GM19372 (cell line): ENCODE measurements around the gene IQCB1.
"Not testable (repeated sequence)": the region's sequence is repeated elsewhere in the genome, so short reads cannot be mapped to it uniquely, and the experiment has no call there.

Experiments
- ATAC-seq: cut with Tn5 transposase; IDR thresholded peaks from one replicate; pipeline ENCODE4 v1.9.1; 2021; ENCODE audit warnings: mild to moderate bottlenecking, low read depth, moderate library complexity; ENCODE audit not compliant: unreplicated experiment

The IQCB1 gene

GRCh38 chr3:121749276-121750086, 85.4 kb downstream of the IQCB1 start, which contains the start of gene GOLGB1:
Gene GOLGB1, minus strand, starts transcription at chr3:121749741. Its CDS starts 18,770 bp downstream, at chr3:121730971.
- peak; percentile 95 for ATAC-seq

DNA sequence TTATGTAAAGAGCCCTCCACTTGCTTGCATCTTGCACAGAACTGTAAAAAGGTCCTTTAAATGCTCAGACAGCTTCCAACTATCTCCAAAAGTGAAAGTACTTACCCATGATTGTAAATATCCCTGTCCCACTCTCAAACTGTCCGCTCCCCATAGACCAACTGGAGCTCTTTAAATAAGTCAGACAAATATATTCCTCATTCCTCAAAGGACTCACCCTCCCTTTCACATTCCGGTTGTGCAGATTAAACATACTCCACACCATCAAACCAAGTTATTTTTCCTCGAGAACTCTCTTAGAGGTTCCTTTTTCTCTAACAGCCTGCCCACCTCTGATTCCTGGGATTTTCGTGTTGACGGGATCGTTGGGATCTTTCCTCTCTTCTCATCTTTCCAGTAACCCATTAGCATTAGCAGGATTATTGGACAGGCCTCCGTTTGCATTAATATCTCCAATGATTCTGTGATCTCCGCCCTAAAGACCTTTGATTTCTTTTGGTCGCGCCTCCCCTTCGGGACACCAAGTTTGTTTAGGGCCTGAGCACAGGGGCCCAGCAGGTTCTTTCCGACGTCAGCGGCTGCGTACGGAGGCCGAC, 86.1 kb downstream of the IQCB1 start:
- ATAC-seq = no peak

DNA sequence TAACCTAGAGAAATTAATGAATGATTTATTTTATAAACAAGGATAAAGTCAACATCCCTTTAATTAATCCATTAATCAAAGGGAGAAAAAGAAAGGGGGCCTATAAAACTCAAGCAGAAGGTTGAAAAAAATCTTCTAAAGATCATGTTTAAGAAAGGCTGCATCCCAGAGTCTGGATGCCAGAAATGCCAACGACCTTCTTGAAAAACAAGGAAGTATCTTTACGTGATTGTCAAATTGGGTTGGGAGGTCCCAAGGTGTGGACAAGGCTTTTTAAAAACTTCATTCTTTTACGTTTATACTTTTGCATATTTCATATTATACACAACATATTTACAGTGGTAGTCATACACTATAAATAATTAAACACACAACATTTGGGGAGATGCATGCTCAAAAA, 86.9 kb downstream of the IQCB1 start:
- ATAC-seq = no peak

DNA sequence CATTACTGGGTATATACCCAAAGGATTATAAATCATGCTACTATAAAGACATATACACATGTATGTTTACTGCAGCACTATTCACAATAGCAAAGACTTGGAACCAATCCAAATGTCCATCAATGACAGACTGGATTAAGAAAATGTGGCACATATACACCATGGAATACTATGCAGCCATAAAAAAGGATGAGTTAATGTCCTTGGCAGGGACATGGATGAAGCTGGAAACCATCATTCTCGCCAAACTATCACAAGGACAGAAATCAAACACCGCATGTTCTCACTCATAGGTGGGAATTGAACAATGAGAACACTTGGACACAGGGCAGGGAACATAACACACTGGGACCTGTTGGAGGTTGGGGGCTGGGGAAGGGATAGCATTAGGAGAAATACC, 91.8 kb downstream of the IQCB1 start:
- not testable (repeated sequence) for ATAC-seq

DNA sequence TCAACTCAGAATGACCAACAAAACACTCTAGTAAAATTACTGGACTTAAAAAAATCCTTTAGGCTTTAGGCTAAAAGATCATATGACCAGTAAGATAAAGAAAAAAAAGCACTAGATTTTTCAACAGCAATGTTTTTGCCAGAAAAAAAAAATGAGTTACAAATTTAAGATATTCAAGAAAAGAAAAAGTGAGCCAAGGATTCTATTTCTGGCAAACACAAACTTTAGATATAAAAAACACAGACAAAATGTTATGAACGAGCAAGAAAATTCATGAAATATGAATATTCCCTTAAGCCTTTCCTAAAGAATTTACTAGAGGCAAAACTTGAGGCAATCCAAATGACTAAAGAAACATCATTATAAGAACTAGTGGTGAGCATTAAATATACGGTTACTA, 94.0 kb downstream of the IQCB1 start:
- ATAC-seq = no peak

GRCh38 chr3:121739902-121740301, 95.0 kb downstream of the IQCB1 start:
- ATAC-seq = no peak

GRCh38 chr3:121737644-121738043, 97.2 kb downstream of the IQCB1 start:
- no peak for ATAC-seq

GRCh38 chr3:121736112-121736511, 98.7 kb downstream of the IQCB1 start:
- ATAC-seq = no peak

GRCh38 chr3:121735047-121735696, 99.7 kb downstream of the IQCB1 start:
- ATAC-seq = peak; percentile 92

DNA sequence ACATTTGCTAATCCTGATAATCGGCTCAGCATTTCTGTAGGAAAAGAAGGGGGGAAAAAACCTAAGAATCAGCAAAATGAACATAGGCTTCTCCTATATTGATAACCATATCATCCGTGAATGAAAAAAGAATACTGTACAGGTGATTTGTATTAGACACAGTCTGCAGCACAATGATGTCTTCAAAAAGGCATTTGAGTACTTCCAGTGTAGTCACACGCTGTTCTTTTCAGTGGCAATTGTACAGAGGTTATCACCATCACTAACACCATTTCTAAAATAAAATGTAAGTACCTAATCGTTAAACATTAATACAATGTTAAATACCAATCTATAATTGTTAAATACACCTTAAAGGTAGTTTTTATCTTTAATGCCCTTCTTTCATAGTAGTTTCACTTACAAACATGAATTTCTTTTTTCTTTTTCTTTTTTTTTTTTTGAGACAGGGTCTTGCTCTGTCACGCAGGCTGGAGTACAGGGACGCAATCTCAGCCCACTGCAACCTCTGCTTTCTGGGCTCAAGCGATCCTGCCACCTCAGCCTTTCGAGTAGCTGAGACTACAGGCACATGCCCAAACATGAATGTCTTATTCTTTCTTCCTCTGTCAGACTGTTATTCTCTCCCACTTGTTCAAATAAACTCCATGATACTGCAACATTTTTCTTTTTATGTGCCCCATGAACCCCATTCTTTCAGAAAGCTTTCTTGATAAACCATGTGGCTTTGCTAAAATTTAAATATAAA, 103.7 kb downstream of the IQCB1 start:
- no peak for ATAC-seq

- ATAC-seq = peak; percentile 93
Observed at GRCh38 chr3:121724130-121724529, 110.7 kb downstream of the IQCB1 start.

DNA sequence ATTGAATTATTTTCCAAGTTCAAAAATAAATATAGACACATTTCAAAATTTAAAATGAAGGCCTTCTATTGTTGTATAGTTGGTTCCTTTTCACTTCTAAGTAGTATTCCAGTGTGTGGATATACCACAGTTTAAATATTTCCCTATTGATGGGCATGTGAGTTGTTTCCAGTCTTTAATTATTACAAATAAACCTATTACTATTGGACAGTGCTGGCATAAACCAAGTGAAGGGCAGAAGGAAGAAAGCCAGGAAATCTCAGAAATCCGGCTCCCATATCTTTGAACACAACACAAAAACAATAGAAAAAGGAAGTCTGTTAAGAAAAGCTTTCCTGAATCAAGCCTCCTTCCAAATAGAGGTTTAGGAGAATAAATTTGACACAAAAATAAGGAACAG, 111.4 kb downstream of the IQCB1 start:
- ATAC-seq = no peak

GRCh38 chr3:121722411-121722810, 112.4 kb downstream of the IQCB1 start:
- no peak for ATAC-seq

GRCh38 chr3:121720163-121720562, 114.7 kb downstream of the IQCB1 start:
- ATAC-seq = no peak
